Kidney (tissue), 22 donors: ENCODE results near the gene CERS1. TPM values are rescaled to one million over a fixed set of nuclear protein-coding genes. Genes with fewer than 3 reads are reported as not detected.
A peak's percentile ranks its signal among the peaks of the same experiment; 100 is the strongest.

ENCODE experiments used
- DNase-seq, 5 donors: peaks; one replicate each; pipeline ENCODE4 v3.0.0-alpha.2; 2013 to 2020
- FAIRE-seq: peaks from 2 replicates; lab custom pipeline; 2012; peaks lifted over from hg19 to GRCh38; lab: Jason Lieb, UNC
- H3K27ac ChIP-seq, 2 donors: one replicate each; pipeline ENCODE4 v1.7.0; 2013; ENCODE audit warnings: low read depth in 2 of 2, low read length in 2 of 2, inconsistent platforms in 1 of 2
- H3K27me3 ChIP-seq: one replicate; pipeline ENCODE4 v1.7.1; 2013; ENCODE audit warnings: low read length, inconsistent platforms; ENCODE audit not compliant: control insufficient read depth, insufficient read depth
- H3K36me3 ChIP-seq, 3 donors: one replicate each; pipeline versions ENCODE4 v1.7.0 to v1.7.1; 2013; ENCODE audit warnings: low read length in 3 of 3, control low read depth in 1 of 3, inconsistent platforms in 1 of 3; ENCODE audit not compliant: insufficient read depth in 3 of 3, control insufficient read depth in 2 of 3
- H3K4me1 ChIP-seq, 3 donors: one replicate each; pipeline versions ENCODE4 v1.7.0 to v1.7.1; 2013; ENCODE audit warnings: low read length in 3 of 3, inconsistent platforms in 1 of 3, low read depth in 1 of 3; ENCODE audit not compliant: control insufficient read depth in 2 of 3, insufficient read depth in 2 of 3
- H3K4me3 ChIP-seq, 3 donors: one replicate each; pipeline versions ENCODE4 v1.7.0 to v1.8.1; 2013; ENCODE audit warnings: low read length in 3 of 3, control low read depth in 1 of 3, inconsistent platforms in 1 of 3
- H3K9ac ChIP-seq, 3 donors: one replicate each; pipeline versions ENCODE4 v1.7.0 to v1.7.1; 2013; ENCODE audit warnings: low read length in 3 of 3, control low read depth in 1 of 3, inconsistent platforms in 1 of 3
- H3K9me3 ChIP-seq, 3 donors: one replicate each; pipeline versions ENCODE4 v1.7.0 to v1.7.1; 2013; ENCODE audit warnings: low read length in 3 of 3, control low read depth in 1 of 3, inconsistent platforms in 1 of 3; ENCODE audit not compliant: control insufficient read depth in 2 of 3, insufficient read depth in 1 of 3
- CTCF ChIP-seq: IDR thresholded peaks from 3 replicates; pipeline ENCODE4 v1.5.1; 2012; ENCODE audit warnings: mild to moderate bottlenecking, moderate library complexity, borderline replicate concordance; ENCODE audit not compliant: insufficient read depth; ENCODE audit errors: extremely low read depth
- intact Hi-C: fragments of 100-400 bp; cut with DNase I; formaldehyde crosslinking; loops from one replicate; pipeline ENCODE4 v1.11.1; 2022
- long read RNA-seq, 10 donors: library from polyadenylated mRNA in 1 of 10; unstranded in 1 of 10; transcript quantifications; one replicate each; pipeline ENCODE4 v2.0.0 and lab custom pipeline, GENCODE V29; 2021 to 2026
- polyA plus RNA-seq: library from polyadenylated mRNA; stranded (reverse); fragments of 350-450 nt; fragmentation: Illumina TruSeq; extraction: RNeasy Lipid Tissue Mini Kit (QIAGEN cat#74804); gene quantifications from one replicate; pipeline ENCODE4 v1.2.3, GENCODE V29; 2014; ENCODE audit warnings: low read depth, low replicate concordance; ENCODE audit not compliant: insufficient read depth
- total RNA-seq: library from RNA; stranded (reverse); fragmentation: NEBNext Ultra II Directional; extraction: Animal tissue kit (Norgen Biotek cat#: 25700); gene quantifications from one replicate; pipeline ENCODE4 v1.2.1, GENCODE V29; 2021
- donor health status: control.
- donor health status: control.
- donor health status: control.
- donor health status: control.
- donor health status: control.
- donor health status: DM: yes; HTN: yes; CAD: no.
- donor health status: Normal renal cell carcinoma (clear cell type).

CERS1 gene, protein sequence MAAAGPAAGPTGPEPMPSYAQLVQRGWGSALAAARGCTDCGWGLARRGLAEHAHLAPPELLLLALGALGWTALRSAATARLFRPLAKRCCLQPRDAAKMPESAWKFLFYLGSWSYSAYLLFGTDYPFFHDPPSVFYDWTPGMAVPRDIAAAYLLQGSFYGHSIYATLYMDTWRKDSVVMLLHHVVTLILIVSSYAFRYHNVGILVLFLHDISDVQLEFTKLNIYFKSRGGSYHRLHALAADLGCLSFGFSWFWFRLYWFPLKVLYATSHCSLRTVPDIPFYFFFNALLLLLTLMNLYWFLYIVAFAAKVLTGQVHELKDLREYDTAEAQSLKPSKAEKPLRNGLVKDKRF
- total RNA-seq (0.50 TPM), polyA plus RNA-seq (not detected)
- long read RNA-seq, donor 1 = 0 reads
- long read RNA-seq, donor 2, partial matches to known transcripts = 0 of 3 reads
- long read RNA-seq, donor 2, other reads (novel, unspliced or antisense) = 0 of 3 reads
- long read RNA-seq, donor 3, partial matches to known transcripts = 0 of 1 reads
- long read RNA-seq, donor 3, other reads (novel, unspliced or antisense) = 0 of 1 reads
- long read RNA-seq, donor 4 = 0 reads
- long read RNA-seq, donor 5, partial matches to known transcripts = 0 of 1 reads
- long read RNA-seq, donor 5, other reads (novel, unspliced or antisense) = 0 of 1 reads
- long read RNA-seq, donor 6, partial matches to known transcripts = 0 of 2 reads
- long read RNA-seq, donor 6, other reads (novel, unspliced or antisense) = 0 of 2 reads
- long read RNA-seq, donor 7, partial matches to known transcripts = 0 of 1 reads
- long read RNA-seq, donor 7, other reads (novel, unspliced or antisense) = 1 of 1 reads
- long read RNA-seq, donor 8, partial matches to known transcripts = 0 of 3 reads
- long read RNA-seq, donor 8, other reads (novel, unspliced or antisense) = 0 of 3 reads
- long read RNA-seq, donor 9, partial matches to known transcripts = 0 of 2 reads
- long read RNA-seq, donor 9, other reads (novel, unspliced or antisense) = 0 of 2 reads
- long read RNA-seq, donor 10, transcript CERS1-201 (6 exons, 2,094 nt) = major isoform, 5 of 5 reads
- long read RNA-seq, donor 10, partial matches to known transcripts = 0 of 5 reads
- long read RNA-seq, donor 10, other reads (novel, unspliced or antisense) = 0 of 5 reads

GRCh38 chr19:18895824-18896341, at the start of gene CERS1:
Gene CERS1 (minus strand): TSS chr19:18896158. CDS start chr19:18896072, 86 bp downstream.
- intact Hi-C loops = no loop called here
- Histone ChIP-seq H3K36me3 (no peaks in the 10 kb centered on the region), H3K27me3 (no peaks in the 10 kb centered on the region), H3K4me1 (no peaks in the 10 kb centered on the region), H3K27ac (no peak within 1 kb of the TSS), H3K4me3 (no peak within 1 kb of the TSS), H3K9me3 (no peaks in the 10 kb centered on the region), H3K9ac (no peak within 1 kb of the TSS)
- FAIRE-seq (no peak), DNase-seq (peak in 2 of 5 donors; percentile 34 to 54)
- TF ChIP-seq CTCF = no peak

DNA sequence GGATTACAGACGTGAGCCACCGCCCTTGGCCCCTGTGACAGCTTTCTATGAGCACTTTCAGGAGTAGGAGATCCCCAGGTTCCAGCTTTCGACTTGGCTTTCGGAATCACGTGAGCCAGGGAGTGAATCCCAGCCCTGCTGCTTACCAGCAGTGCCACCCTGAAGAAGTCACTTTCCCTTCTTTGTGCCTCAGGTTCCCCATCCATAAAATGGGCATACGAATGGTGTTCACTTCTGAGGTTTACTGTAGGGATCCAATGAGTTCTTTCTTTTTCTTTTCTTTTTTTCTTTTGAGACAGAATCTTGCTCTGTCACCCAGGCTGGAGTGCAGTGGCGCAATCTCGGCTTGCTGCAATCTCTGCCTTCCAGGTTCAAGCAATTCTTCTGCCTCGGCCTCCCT, 49.3 kb upstream of the CERS1 start:
- Histone ChIP-seq H3K9ac (no peak overlapping the region), H3K4me1 (peaks cover 0 to 4% (median 3%) of the 10 kb centered on the region in 3 donors), H3K9me3 (no peaks in the 10 kb centered on the region), H3K36me3 (no peaks in the 10 kb centered on the region), H3K27me3 (no peaks in the 10 kb centered on the region), H3K27ac (no peak overlapping the region), H3K4me3 (no peak overlapping the region)
- FAIRE-seq (no peak), DNase-seq (no peak)
- intact Hi-C loops = no loop called here
- TF ChIP-seq CTCF = no peak

DNA sequence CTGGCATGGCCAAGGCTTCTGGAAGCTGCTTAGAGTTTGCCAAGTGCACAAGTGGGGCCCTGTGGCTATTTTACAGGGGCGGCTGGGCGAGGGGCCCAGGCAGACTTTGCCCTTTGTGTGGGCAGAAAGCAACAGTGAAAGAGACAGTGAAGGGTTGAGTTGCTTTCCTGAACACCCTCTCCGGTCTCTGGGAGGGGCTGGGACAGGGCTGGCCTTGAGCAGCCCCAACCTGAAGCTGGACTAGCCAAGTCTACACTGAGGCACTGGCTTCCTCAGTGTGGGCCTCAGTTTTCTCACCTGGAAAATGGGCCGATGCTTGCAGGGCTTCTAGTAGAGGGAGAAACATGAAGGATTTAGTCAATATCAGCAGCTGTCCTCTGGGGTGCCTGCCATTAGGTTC, 47.5 kb upstream of the CERS1 start:
- intact Hi-C loops = no loop called here
- Histone ChIP-seq H3K36me3 (no peaks in the 10 kb centered on the region), H3K9ac (no peak overlapping the region), H3K9me3 (no peaks in the 10 kb centered on the region), H3K4me3 (no peak overlapping the region), H3K27me3 (no peaks in the 10 kb centered on the region), H3K4me1 (peaks cover 0 to 4% (median 3%) of the 10 kb centered on the region in 3 donors), H3K27ac (no peak overlapping the region)
- no peak for DNase-seq
- no peak for FAIRE-seq
- no peak for TF ChIP-seq CTCF
